PC-9 (cell line): ENCODE data around the gene NET1. TPM values are rescaled to one million over a fixed set of nuclear protein-coding genes. Genes with fewer than 3 reads are reported as not detected.

ENCODE experiments used
- BruUV-seq: library from RNA; stranded (reverse); fragments of 400-500 nt; replicated peaks from 2 replicates; lab custom pipeline; 2021; lab: Mats Ljungman, UMichigan
- CTCF ChIA-PET: fragments of 300-600 bp; sonication (Branson Sonifier 250); formaldehyde crosslinking; loops from one replicate; lab custom pipeline; 2022; ENCODE audit warnings: antibody characterized with exemption; lab: Charles Lee
- POLR2A ChIA-PET: fragments of 300-600 bp; sonication (Branson Sonifier 250); formaldehyde crosslinking; loops from one replicate; lab custom pipeline; 2022; ENCODE audit warnings: antibody characterized with exemption; ENCODE audit not compliant: unreplicated experiment; lab: Charles Lee
- DNase-seq, 2 experiments: peaks; one replicate each; pipeline versions ENCODE4 v3.0.0 to v3.0.0-alpha.2; 2015 to 2022; ENCODE audit warnings: mixed read lengths in 1 of 2
- H2AFZ ChIP-seq: fragments of 200-600 bp; sonication (generic); 2 replicates; pipeline ENCODE4 v1.8.1; 2017; ENCODE audit warnings: antibody characterized with exemption
- H3F3A ChIP-seq: fragments of 200-600 bp; sonication (generic); 2 replicates; pipeline ENCODE4 v1.8.1; 2017; ENCODE audit warnings: antibody characterized with exemption, mild to moderate bottlenecking, low read depth; ENCODE audit not compliant: insufficient read depth
- H3K27ac ChIP-seq: fragments of 200-600 bp; sonication (generic); 2 replicates; pipeline ENCODE4 v1.6.1; 2016; ENCODE audit warnings: mixed run types
- H3K27me3 ChIP-seq: fragments of 200-600 bp; sonication (generic); 2 replicates; pipeline ENCODE4 v1.6.1; 2016; ENCODE audit warnings: low read depth, mixed run types; ENCODE audit not compliant: insufficient read depth
- H3K36me3 ChIP-seq: fragments of 200-600 bp; sonication (generic); 2 replicates; pipeline ENCODE4 v1.6.1; 2016; ENCODE audit warnings: low read depth, mixed run types
- H3K4me1 ChIP-seq: fragments of 200-600 bp; sonication (generic); replicated peaks from 2 replicates; pipeline ENCODE4 v1.6.1; 2016; ENCODE audit warnings: mixed run types; ENCODE audit not compliant: insufficient read depth
- H3K4me2 ChIP-seq: fragments of 200-600 bp; sonication (generic); 2 replicates; pipeline ENCODE4 v1.6.1; 2017; ENCODE audit warnings: mixed run types
- H3K4me3 ChIP-seq: fragments of 200-600 bp; sonication (generic); 2 replicates; pipeline ENCODE4 v1.6.1; 2016; ENCODE audit warnings: mixed run types
- H3K79me2 ChIP-seq: fragments of 200-600 bp; sonication (generic); 2 replicates; pipeline ENCODE4 v1.6.1; 2017; ENCODE audit warnings: low read depth, mixed run types
- H3K9me2 ChIP-seq: fragments of 200-600 bp; sonication (generic); 2 replicates; pipeline ENCODE4 v1.8.1; 2017; ENCODE audit warnings: mild to moderate bottlenecking; ENCODE audit not compliant: insufficient read depth
- H3K9me3 ChIP-seq: fragments of 200-600 bp; sonication (generic); 2 replicates; pipeline ENCODE4 v1.8.1; 2016; ENCODE audit warnings: low read depth; ENCODE audit not compliant: insufficient read depth
- H4K20me1 ChIP-seq: fragments of 200-600 bp; sonication (generic); 2 replicates; pipeline ENCODE4 v1.8.1; 2017; ENCODE audit not compliant: insufficient read depth
- EZH2 ChIP-seq: fragments of 200-600 bp; sonication (generic); IDR thresholded peaks from 2 replicates; pipeline ENCODE4 v1.8.0; 2017; ENCODE audit warnings: antibody characterized with exemption, low read depth
- intact Hi-C: fragments of 100-400 bp; cut with micrococcal nuclease; formaldehyde crosslinking; loops from one replicate; pipeline ENCODE4 v1.10.0; 2022; ENCODE audit not compliant: unreplicated experiment
- total RNA-seq: library from RNA; stranded (reverse); gene quantifications from 2 replicates; pipeline ENCODE4 v1.2.3, GENCODE V29; 2021
- TF ChIP-seq, protein P1 (sequence below): fragments of 200-600 bp; sonication (generic); conservative IDR thresholded peaks from 2 replicates; pipeline ENCODE4 v1.6.1; 2017; ENCODE audit warnings: mixed run types, antibody characterized with exemption, mild to moderate bottlenecking, moderate library complexity

The NET1 gene
- total RNA-seq, 1 experiment from 2014 or later = 150 TPM

- Histone ChIP-seq H3K9me3 (no peaks in the 10 kb centered on the region), H3K9me2 (no peaks in the 10 kb centered on the region), H3K27ac (peak overlapping the region; percentile 91), H3K27me3 (no peaks in the 10 kb centered on the region), H3K79me2 (0 out of 2 replicates have a peak, but pooled peaks cover 4% of the 10 kb centered on the region), H3K4me2 (no peak overlapping the region), H2AFZ (no peak overlapping the region), H3K4me3 (no peak overlapping the region), H3K4me1 (peaks cover 30% of the 10 kb centered on the region), H3K36me3 (no peaks in the 10 kb centered on the region; the same call in 1 of the 2 replicates), H3F3A (peaks cover 49% of the 10 kb centered on the region), H4K20me1 (no peaks in the 10 kb centered on the region)
- CTCF ChIA-PET = interaction anchor here (1.2 kb wide), 1 partner anchor 85 kb away, joined by 3 read pairs; no protein-coding TSS in a partner anchor
- POLR2A ChIA-PET = no interaction called here
- intact Hi-C loops = no loop called here
- no peak for DNase-seq
- no TSS peak for BruUV-seq
- TF ChIP-seq EZH2 = no peak
- TF ChIP-seq, protein P1, sequence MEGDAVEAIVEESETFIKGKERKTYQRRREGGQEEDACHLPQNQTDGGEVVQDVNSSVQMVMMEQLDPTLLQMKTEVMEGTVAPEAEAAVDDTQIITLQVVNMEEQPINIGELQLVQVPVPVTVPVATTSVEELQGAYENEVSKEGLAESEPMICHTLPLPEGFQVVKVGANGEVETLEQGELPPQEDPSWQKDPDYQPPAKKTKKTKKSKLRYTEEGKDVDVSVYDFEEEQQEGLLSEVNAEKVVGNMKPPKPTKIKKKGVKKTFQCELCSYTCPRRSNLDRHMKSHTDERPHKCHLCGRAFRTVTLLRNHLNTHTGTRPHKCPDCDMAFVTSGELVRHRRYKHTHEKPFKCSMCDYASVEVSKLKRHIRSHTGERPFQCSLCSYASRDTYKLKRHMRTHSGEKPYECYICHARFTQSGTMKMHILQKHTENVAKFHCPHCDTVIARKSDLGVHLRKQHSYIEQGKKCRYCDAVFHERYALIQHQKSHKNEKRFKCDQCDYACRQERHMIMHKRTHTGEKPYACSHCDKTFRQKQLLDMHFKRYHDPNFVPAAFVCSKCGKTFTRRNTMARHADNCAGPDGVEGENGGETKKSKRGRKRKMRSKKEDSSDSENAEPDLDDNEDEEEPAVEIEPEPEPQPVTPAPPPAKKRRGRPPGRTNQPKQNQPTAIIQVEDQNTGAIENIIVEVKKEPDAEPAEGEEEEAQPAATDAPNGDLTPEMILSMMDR = no peak
Measured at GRCh38 chr10:5464546-5464945, 52.2 kb downstream of the NET1 start.

DNA sequence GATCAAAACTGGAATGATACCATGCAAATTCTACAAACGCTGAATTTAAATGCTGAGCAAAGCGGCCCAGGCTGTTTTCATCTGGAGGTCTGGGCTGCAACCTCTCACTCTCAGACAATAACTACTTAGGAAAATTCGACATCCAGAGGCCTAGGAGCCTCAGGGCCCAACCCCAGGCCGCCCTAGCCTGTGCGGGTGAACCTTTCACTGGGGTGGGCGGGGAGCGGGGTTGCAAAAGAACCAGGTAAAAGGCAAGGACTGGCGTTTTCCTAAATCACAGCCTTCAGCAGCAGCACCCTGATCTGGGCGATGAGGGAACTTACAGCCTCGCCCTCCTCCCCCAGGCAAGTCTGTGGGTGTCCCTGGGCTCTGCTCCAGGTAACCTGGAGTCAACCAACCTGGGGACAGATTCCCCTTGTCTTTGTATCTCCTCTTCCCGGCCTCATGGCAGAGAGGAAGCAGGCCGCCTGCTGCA, 53.7 kb downstream of the NET1 start:
- peak overlapping the region; percentile 42; the same call in 1 of the 2 replicates for H3K4me3 ChIP-seq

DNA sequence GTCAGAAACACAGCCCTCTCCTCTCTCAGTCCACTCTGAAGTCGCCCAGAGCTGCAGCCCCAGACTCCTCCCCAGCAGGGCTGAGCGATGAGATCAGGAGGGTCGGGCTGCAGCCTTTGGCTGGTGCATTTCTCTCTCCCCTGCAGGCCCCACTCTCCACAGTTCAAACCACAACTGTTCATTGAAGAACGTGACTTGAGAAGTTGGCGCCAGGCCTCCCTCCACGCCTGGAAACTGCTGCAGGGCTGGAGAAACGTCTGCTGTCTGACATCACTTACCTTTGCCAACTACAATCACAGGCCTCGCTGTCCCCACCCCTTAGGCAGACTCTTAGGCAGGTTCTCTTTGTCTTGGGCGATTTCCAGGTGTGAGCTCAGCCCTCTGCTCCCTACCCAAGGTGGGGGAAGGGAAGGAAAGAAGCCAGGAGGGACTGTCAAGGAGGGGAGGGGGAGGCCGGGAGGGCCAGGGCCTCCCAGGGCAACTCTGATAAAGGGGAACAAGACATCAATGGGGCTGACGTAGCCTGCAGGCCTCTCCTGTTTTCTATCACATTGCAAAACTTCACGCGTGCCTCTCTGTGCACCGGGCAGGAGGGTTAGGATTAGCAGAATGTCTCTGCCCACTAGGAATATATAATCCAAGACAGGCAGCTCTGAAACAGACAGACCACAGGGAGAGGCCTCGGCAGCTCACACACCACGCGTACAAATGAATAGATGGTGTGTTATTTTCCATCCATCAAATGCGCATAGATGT, 54.3 kb downstream of the NET1 start:
- Histone ChIP-seq H2AFZ (0 out of 2 replicates have a peak overlapping the region, but pooled peaks have one; percentile 44), H3K36me3 (no peaks in the 10 kb centered on the region), H3K9me3 (no peaks in the 10 kb centered on the region), H3K9me2 (no peaks in the 10 kb centered on the region), H3K27me3 (no peaks in the 10 kb centered on the region), H3K79me2 (0 out of 2 replicates have a peak, but pooled peaks cover 4% of the 10 kb centered on the region), H3F3A (peaks cover 29% of the 10 kb centered on the region), H3K4me3 (peak overlapping the region; percentile 42; the same call in 1 of the 2 replicates), H3K27ac (peak overlapping the region; percentile 91), H3K4me1 (peaks cover 30% of the 10 kb centered on the region), H4K20me1 (no peaks in the 10 kb centered on the region), H3K4me2 (peak overlapping the region; percentile 76)
- peak; percentile 86 to 87 for DNase-seq
- ChIA-PET CTCF (interaction anchor here (0.6 to 1.0 kb wide), 2 partner anchors 80 to 111 kb away, joined by 6 to 9 read pairs; no protein-coding TSS in a partner anchor), POLR2A (interaction anchor here (0.6 to 1.5 kb wide), 3 partner anchors 80 to 128 kb away, joined by 3 to 12 read pairs (median 5); no protein-coding TSS in a partner anchor)
- no peak for TF ChIP-seq EZH2
- TF ChIP-seq, protein P1 = no peak
- no TSS peak for BruUV-seq
- intact Hi-C loops = loop anchor here (1.0 to 2.0 kb wide), 6 partner anchors 22 to 156 kb away; partner anchors contain the start of gene CALML5

More for the DNA sequence above, 53.7 kb downstream of the NET1 start:
- Histone ChIP-seq H4K20me1 (no peaks in the 10 kb centered on the region), H3K36me3 (no peaks in the 10 kb centered on the region), H3K4me1 (peaks cover 30% of the 10 kb centered on the region), H3F3A (peaks cover 35% of the 10 kb centered on the region), H3K27me3 (no peaks in the 10 kb centered on the region), H3K9me2 (no peaks in the 10 kb centered on the region), H2AFZ (0 out of 2 replicates have a peak overlapping the region, but pooled peaks have one; percentile 44), H3K27ac (peak overlapping the region; percentile 91), H3K4me2 (peak overlapping the region; percentile 76), H3K79me2 (0 out of 2 replicates have a peak, but pooled peaks cover 4% of the 10 kb centered on the region), H3K9me3 (no peaks in the 10 kb centered on the region)
- TF ChIP-seq EZH2 = no peak
- TF ChIP-seq, protein P1 = no peak
- no TSS peak for BruUV-seq
- intact Hi-C loops = loop anchor here (1.0 to 2.0 kb wide), 6 partner anchors 22 to 157 kb away; partner anchors contain the start of gene CALML5
- DNase-seq = no peak
- POLR2A ChIA-PET = interaction anchor here (1.0 to 1.5 kb wide), 2 partner anchors 81 to 82 kb away, joined by 3 to 12 read pairs; no protein-coding TSS in a partner anchor
- CTCF ChIA-PET = interaction anchor here (0.6 to 1.0 kb wide), 2 partner anchors 81 to 111 kb away, joined by 6 to 9 read pairs; no protein-coding TSS in a partner anchor
